ENCODE measurements around the gene FAM107B. TPM values are rescaled to one million over a fixed set of nuclear protein-coding genes. Genes with fewer than 3 reads are reported as not detected.

Gene FAM107B
- total and polyA plus RNA-seq, 2 donors (not counting 3 experiments of a cell fraction or from before 2014, with no cell fraction given) = 39.2 to 176 TPM

DNA sequence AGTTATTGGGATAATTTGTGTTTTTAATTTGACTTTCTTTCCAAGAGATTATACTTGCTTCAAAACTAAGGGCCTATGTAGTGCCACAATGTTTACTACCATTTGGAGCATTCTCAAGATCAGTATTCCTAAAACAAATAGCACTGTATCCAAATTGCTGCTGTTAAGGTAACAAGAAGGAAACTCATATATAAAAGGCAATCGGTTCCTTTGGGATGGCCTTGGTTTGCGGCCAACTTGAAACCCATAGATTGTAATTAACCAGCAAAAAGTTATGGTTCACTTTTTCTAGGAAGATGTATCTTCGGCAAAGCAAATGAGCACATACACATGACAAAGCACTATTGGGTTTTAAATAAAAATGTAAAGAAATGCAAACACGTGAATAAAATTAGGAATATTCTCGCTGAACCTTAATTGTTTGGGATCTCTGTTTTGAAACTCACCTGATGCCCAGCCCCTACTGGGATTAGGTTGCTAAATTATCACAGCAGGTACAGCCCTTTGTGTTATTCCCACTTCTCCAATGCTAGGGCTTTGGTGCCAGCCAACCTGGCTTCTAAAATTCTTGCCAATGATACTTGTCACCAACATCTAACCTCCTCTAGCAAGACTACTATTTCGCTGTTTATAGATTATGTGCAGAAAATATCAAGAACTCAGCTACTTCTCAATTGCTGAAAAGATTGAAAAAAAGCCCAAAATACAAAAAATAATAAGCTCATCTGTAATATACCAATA lies 47.1 kb upstream of the FAM107B start:
- CTCF ChIA-PET = interaction anchor here (1.2 to 4.5 kb wide), 16 partner anchors 12 to 323 kb away, joined by 3 to 38 read pairs (median 6); partner anchors contain the start of genes CDNF, HSPA14 and MSANTD7
- POLR2A ChIA-PET = interaction anchor here (0.6 kb wide), 1 partner anchor 231 kb away, joined by 3 read pairs; no protein-coding TSS in a partner anchor

More for the DNA sequence above, 47.1 kb upstream of the FAM107B start:
- FAIRE-seq (no peak), DNase-seq (ENCODE audit: low read depth, low spot score) (no peak)
- no peaks in the 10 kb centered on the region for H3K79me2 ChIP-seq (ENCODE audit: control insufficient read depth, insufficient read depth, low read length)
- dilution Hi-C loops (cut with MboI; ENCODE audit: extremely low pct_ligation_motif_present, low sequenced_read_pairs) (no loop called here), intact Hi-C loops (cut with micrococcal nuclease) (no loop called here)
- H3K9me3 ChIP-seq (replicated peaks; ENCODE audit: control insufficient read depth, insufficient read depth, low read length) = no peaks in the 10 kb centered on the region
- peaks cover 20% of the 10 kb centered on the region for H3K4me1 ChIP-seq (ENCODE audit: control insufficient read depth, extremely low read depth, insufficient read depth, low read length)
- no peak overlapping the region for H3K4me2 ChIP-seq (ENCODE audit: insufficient read depth, low read length)
- no peak overlapping the region for H3K4me3 ChIP-seq (replicated peaks in 1 of 3; ENCODE audit: insufficient read depth in 1 of 3, low read depth in 1 of 3, low read length in 3 of 3)
- peaks cover 0 to 3% of the 10 kb centered on the region in 2 experiments for H3K27me3 ChIP-seq (ENCODE audit: control insufficient read depth in 2 of 2, insufficient read depth in 2 of 2, low read length in 2 of 2)
- no peak for TF ChIP-seq POLR2A (IDR thresholded peaks at IDR 0.05; ENCODE audit: low read depth, low read length)
- no peak for TF ChIP-seq EZH2 (IDR thresholded peaks at IDR 0.05; ENCODE audit: borderline replicate concordance, low read depth, low read length, severe bottlenecking)
- no peak for TF ChIP-seq FOS (IDR thresholded peaks at IDR 0.05; ENCODE audit: borderline replicate concordance, insufficient read depth, low read length)
- TF ChIP-seq POLR2AphosphoS5 (IDR thresholded peaks at IDR 0.05; ENCODE audit: insufficient read depth, low read depth, low read length) = no peak
- TF ChIP-seq, protein P1, sequence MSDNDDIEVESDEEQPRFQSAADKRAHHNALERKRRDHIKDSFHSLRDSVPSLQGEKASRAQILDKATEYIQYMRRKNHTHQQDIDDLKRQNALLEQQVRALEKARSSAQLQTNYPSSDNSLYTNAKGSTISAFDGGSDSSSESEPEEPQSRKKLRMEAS (IDR thresholded peaks at IDR 0.05; ENCODE audit: insufficient read depth, insufficient read length) = no peak
- TF ChIP-seq, protein P2, sequence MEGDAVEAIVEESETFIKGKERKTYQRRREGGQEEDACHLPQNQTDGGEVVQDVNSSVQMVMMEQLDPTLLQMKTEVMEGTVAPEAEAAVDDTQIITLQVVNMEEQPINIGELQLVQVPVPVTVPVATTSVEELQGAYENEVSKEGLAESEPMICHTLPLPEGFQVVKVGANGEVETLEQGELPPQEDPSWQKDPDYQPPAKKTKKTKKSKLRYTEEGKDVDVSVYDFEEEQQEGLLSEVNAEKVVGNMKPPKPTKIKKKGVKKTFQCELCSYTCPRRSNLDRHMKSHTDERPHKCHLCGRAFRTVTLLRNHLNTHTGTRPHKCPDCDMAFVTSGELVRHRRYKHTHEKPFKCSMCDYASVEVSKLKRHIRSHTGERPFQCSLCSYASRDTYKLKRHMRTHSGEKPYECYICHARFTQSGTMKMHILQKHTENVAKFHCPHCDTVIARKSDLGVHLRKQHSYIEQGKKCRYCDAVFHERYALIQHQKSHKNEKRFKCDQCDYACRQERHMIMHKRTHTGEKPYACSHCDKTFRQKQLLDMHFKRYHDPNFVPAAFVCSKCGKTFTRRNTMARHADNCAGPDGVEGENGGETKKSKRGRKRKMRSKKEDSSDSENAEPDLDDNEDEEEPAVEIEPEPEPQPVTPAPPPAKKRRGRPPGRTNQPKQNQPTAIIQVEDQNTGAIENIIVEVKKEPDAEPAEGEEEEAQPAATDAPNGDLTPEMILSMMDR (IDR thresholded peaks at IDR 0.05; ENCODE audit: extremely low read depth in 1 of 2, insufficient read depth in 1 of 2, low read depth in 1 of 2, low read length in 2 of 2) = no peak
- TF ChIP-seq MYC (IDR thresholded peaks at IDR 0.05; ENCODE audit: low read depth, low read length) = no peak
- no peak for TF ChIP-seq JUN (IDR thresholded peaks at IDR 0.05; ENCODE audit: borderline replicate concordance, insufficient read depth, insufficient read length, low read depth)
- no peak for TF ChIP-seq GATA2 (IDR thresholded peaks at IDR 0.05; ENCODE audit: insufficient read depth, insufficient read length, low read depth, low read length)
- H4K20me1 ChIP-seq (replicated peaks; ENCODE audit: control insufficient read depth, extremely low read depth, insufficient read depth, low read length) = no peaks in the 10 kb centered on the region
- H3K9me1 ChIP-seq (replicated peaks; ENCODE audit: control insufficient read depth, extremely low read depth, insufficient read depth, low read length) = no peaks in the 10 kb centered on the region
- H3K27ac ChIP-seq (ENCODE audit: insufficient read depth, low read depth, low read length) = no peak overlapping the region
- BruUV-seq (replicated peaks) = no TSS peak
- H3K36me3 ChIP-seq (ENCODE audit: control insufficient read depth in 2 of 2, extremely low read depth in 1 of 2, insufficient read depth in 2 of 2, low read length in 2 of 2) = no peaks in the 10 kb centered on the region
- no peak overlapping the region for H3K9ac ChIP-seq (replicated peaks; ENCODE audit: extremely low read depth, insufficient read depth, low read length)
- H2AFZ ChIP-seq (ENCODE audit: low read depth, low read length) = no peak overlapping the region

All from endothelial cell of umbilical vein (primary cell).